Stimulated activated naive CD8-positive, alpha-beta T cell treated with anti-CD3 and anti-CD28 coated beads, Interleukin-15, amount 100 ng/mL, for 72 hours (primary cell): Measurements from ENCODE around the gene TMEM82.

ENCODE experiments used
- ATAC-seq: fragments of 150-1000 bp; cut with Tn5 transposase; 2 replicates; pipeline ENCODE4 v1.10.0; 2021; ENCODE audit warnings: mild to moderate bottlenecking, moderate library complexity
- DNase-seq, 2 donors: peaks; one replicate each; pipeline ENCODE4 v3.0.0; 2021 to 2022
- H3K27ac Mint-ChIP-seq, 2 donors: one replicate each; pipeline ENCODE4 v1.8.0; 2022; ENCODE audit warnings: mild to moderate bottlenecking in 2 of 2, mixed read lengths in 2 of 2, moderate library complexity in 2 of 2
- H3K27me3 Mint-ChIP-seq: one replicate; pipeline ENCODE4 v1.8.0; 2022; ENCODE audit warnings: mixed read lengths
- H3K4me1 Mint-ChIP-seq: one replicate; pipeline ENCODE4 v1.8.0; 2022; ENCODE audit warnings: mild to moderate bottlenecking, mixed read lengths
- H3K4me3 Mint-ChIP-seq, 2 donors: one replicate each; pipeline ENCODE4 v1.8.0; 2022; ENCODE audit warnings: mild to moderate bottlenecking in 2 of 2, mixed read lengths in 2 of 2, moderate library complexity in 1 of 2
- H3K9me3 Mint-ChIP-seq, 2 donors: one replicate each; pipeline ENCODE4 v1.8.0; 2022; ENCODE audit warnings: mixed read lengths in 2 of 2

TMEM82 gene

GRCh38 chr1:15738416-15739113, 3.7 kb upstream of the TMEM82 start:
- Mint-ChIP-seq H3K4me3 (no peak overlapping the region), H3K27ac (peak overlapping the region; percentile 17 to 76), H3K4me1 (peaks cover 10% of the 10 kb centered on the region), H3K9me3 (no peaks in the 10 kb centered on the region), H3K27me3 (no peaks in the 10 kb centered on the region)
- DNase-seq = no peak
- ATAC-seq = no peak

GRCh38 chr1:15739259-15739658, 3.0 kb upstream of the TMEM82 start:
- H3K27me3 Mint-ChIP-seq = no peaks in the 10 kb centered on the region
- H3K27ac Mint-ChIP-seq = no peak overlapping the region
- ATAC-seq (no peak), DNase-seq (no peak)
- H3K9me3 Mint-ChIP-seq = no peaks in the 10 kb centered on the region
- H3K4me3 Mint-ChIP-seq = no peak overlapping the region
- peaks cover 10% of the 10 kb centered on the region for H3K4me1 Mint-ChIP-seq

DNA sequence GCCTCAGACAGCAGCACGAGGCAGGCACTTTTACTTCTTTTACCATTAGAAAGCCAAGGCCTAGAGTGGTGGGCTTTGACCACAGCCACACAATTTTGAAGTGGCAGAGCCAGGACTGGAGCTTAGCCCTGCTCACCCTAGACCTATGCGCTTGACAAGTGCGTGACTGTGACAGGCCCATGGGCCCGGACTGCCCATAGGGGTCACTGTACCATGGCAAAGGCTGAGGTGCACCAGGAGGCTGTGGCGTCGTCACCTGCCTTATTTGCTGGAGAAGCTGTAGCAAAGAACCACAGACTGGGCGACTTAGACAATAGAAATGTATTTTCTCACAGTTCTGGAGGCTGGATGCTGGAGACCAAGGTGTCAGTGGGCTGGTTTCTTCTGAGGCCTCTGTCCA, 2.6 kb upstream of the TMEM82 start:
- DNase-seq (no peak), ATAC-seq (no peak)
- Mint-ChIP-seq H3K4me3 (no peak overlapping the region), H3K9me3 (no peaks in the 10 kb centered on the region), H3K4me1 (peaks cover 10% of the 10 kb centered on the region), H3K27ac (no peak overlapping the region), H3K27me3 (no peaks in the 10 kb centered on the region)

DNA sequence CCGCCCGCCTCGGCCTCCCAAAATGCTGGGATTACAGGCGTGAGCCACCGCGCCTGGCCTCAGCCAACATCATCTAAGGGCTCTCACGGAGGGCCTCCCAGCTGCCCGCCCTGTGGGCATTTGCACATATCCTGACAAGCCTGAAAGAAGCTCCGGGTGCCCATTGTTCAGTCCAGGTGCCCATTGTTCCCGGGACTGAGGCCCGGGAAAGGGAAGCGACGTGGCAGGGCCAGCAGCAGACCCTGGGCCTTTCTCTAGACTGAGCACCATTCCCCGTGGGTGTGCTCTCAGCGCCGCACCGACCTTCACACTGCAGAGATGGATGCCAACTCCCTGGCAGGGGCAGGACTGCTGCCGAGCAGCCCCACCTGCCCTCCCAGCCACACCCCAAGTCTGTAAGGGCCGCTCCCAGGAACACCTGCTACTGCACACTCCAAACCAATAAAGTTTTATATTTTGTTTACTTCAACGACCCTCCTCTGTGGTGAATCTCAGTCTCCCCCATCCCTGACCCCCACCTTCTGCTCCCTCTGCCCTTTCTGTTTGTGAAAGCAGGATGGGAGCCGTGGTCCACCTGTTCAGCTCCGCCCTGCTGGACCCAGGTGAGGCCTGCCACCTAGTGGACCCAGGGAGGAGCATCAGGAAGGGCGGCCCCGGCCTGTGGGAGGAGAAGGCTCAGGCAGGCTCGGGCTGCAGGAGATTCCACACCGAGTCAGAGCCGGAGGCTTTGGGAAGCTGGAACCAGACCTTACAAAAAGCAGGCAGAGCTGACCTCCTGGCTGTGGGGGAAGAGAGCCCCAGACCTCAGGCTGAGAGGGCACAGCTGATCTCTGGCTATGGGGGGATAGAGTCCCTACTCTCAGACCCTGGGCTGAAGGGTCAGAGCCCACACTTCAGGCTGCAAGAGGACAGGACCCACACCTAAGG, 1.1 kb upstream of the TMEM82 start:
- peak; percentile 87 for ATAC-seq
- Mint-ChIP-seq H3K27ac (peak overlapping the region in 1 of 2 donors; percentile 7), H3K4me1 (peaks cover 10% of the 10 kb centered on the region), H3K9me3 (no peaks in the 10 kb centered on the region), H3K4me3 (no peak overlapping the region), H3K27me3 (no peaks in the 10 kb centered on the region)
- peak; percentile 69 to 79 for DNase-seq

- Mint-ChIP-seq H3K27me3 (no peaks in the 10 kb centered on the region), H3K4me3 (no peak overlapping the region), H3K27ac (no peak overlapping the region), H3K9me3 (no peaks in the 10 kb centered on the region), H3K4me1 (peaks cover 10% of the 10 kb centered on the region)
- DNase-seq (no peak), ATAC-seq (no peak)
These were observed 1.9 kb downstream of the TMEM82 start for GRCh38 chr1:15744122-15744679.

GRCh38 chr1:15747378-15747777, 5.1 kb downstream of the TMEM82 start:
- DNase-seq (no peak), ATAC-seq (no peak)
- Mint-ChIP-seq H3K27me3 (peaks cover 8% of the 10 kb centered on the region), H3K27ac (no peak overlapping the region), H3K4me3 (no peak overlapping the region), H3K4me1 (no peaks in the 10 kb centered on the region), H3K9me3 (no peaks in the 10 kb centered on the region)

GRCh38 chr1:15748264-15748663, 6.0 kb downstream of the TMEM82 start:
- no peak overlapping the region for H3K4me3 Mint-ChIP-seq
- DNase-seq = no peak
- H3K9me3 Mint-ChIP-seq = no peaks in the 10 kb centered on the region
- peaks cover 11% of the 10 kb centered on the region for H3K27me3 Mint-ChIP-seq
- no peaks in the 10 kb centered on the region for H3K4me1 Mint-ChIP-seq
- peak overlapping the region in 1 of 2 donors; percentile 40 for H3K27ac Mint-ChIP-seq
- ATAC-seq = peak; percentile 5

DNA sequence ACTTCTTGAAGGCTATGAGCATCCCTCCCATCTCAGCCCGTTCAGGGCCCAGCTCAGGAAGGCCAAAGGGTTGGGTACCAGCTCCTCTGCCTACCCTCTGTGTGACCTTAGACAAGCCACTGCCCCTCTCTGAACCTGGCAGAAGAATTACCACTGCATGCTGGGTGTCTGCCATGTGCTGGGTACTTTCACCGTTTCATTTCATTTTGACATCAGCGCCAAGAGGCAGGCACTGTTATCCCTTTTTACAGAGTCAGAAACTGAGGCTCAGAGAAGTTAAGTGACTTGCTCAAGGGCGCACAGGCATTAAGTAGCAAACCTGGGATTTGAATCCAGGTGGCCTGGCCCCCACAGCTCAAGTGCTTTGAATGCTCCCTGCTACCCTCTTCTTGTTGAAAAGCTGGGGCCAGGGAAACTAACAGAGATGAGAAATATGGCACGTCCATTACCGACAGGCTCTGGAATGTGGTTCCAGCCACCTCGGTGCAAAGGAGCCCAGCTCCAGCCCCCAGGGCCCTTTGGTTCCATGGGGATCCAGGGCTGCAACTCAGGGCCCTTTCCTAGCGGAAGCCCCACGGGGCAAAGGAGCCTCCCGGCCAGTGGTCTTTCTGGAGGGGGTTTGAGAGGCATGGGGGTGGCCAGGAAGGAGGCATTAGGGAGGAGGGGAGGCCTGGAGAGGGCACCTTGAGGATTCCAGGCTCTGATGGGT, 6.5 kb downstream of the TMEM82 start:
- Mint-ChIP-seq H3K27me3 (peaks cover 17% of the 10 kb centered on the region), H3K9me3 (no peaks in the 10 kb centered on the region), H3K4me1 (no peaks in the 10 kb centered on the region), H3K27ac (no peak overlapping the region), H3K4me3 (no peak overlapping the region)
- no peak for ATAC-seq
- DNase-seq = no peak

DNA sequence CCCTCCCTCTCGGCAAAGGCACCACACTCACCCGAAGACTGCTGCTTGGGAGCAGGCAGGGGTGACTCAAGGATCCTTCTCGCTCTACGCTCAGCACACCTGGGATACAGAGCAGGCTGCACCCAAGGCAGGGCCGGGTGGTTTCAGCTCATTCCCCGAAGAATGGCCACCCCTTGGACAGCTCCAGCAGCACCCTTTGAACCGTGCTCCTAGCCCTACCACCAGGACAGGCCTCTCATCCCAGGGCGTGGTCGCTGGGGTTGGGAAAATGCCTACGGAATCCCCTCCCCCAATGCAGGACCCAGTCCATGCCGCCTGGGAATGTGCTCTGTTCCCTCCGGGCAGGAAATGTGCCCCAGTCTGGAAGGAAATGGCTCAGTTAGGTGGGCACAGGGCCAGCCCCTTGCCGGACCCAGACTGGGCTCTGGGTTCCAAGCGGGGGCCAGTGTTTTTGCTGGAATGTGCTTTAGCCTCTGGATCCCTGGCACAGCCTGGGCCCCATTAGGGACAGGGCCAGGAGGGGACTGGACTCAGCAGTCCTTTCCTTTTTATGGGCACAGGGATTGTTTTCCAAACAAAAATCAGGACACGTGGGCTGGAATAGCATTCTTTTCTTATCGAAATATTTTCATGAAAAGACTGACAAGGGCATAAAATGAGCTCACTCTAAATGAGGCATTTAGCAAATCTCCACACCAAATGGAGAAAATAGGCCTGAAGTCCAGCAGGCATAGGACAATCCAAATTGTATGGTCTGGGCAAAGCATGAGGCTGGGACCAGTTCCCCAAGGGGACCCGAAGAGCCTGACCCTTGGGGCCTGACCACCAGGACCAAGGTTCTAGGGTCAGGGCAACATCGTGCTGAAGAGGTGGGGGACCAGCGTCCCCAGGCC, 7.3 kb downstream of the TMEM82 start:
- H3K27ac Mint-ChIP-seq = no peak overlapping the region
- no peak overlapping the region for H3K4me3 Mint-ChIP-seq
- peaks cover 19% of the 10 kb centered on the region for H3K27me3 Mint-ChIP-seq
- DNase-seq (no peak), ATAC-seq (no peak)
- H3K4me1 Mint-ChIP-seq = no peaks in the 10 kb centered on the region
- H3K9me3 Mint-ChIP-seq = no peaks in the 10 kb centered on the region

DNA sequence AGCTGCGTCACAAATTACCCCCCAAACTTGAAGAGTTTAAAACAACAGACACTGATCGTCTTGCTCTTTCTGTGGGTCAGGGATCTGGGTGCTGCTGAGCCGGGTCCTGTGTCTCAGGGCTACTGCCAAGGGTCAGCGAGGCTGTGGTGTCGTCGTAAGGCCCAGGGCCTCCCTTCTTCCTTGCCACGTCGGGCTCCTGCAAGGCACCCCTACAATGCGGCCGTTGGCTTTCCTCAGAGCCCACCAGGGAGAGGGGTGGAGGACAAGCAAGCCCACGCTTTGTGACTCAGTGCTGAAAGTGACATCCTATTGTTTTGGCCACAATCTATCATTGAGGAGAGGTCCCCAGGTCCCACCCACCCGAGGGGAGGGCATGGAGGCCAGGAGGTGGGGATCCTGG, 8.6 kb downstream of the TMEM82 start:
- DNase-seq = no peak
- no peak for ATAC-seq
- Mint-ChIP-seq H3K4me1 (peaks cover 1% of the 10 kb centered on the region), H3K4me3 (no peak overlapping the region), H3K9me3 (no peaks in the 10 kb centered on the region), H3K27ac (peak overlapping the region in 1 of 2 donors; percentile 27), H3K27me3 (peaks cover 28% of the 10 kb centered on the region)

DNA sequence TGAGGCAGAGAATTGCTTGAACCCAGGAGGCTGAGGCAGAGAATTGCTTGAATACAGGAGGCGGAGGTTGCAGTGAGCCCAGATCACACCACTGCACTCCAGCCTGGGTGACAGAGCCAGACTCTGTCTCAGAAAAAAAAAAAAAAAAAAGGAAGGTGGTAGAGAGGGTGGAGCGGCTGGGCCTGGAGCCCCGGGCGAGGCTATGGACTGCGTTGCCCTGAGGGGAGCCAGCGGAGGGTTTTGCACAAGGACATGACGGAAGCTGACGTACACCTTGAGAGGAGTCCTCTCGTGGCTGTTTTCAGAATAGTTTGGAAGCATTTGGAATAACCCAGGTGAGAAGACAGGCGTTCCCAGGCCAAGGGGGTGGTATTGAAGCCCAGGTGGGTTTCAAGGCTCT, 9.4 kb downstream of the TMEM82 start:
- peaks cover 36% of the 10 kb centered on the region for H3K27me3 Mint-ChIP-seq
- H3K27ac Mint-ChIP-seq = peak overlapping the region in 1 of 2 donors; percentile 66
- H3K9me3 Mint-ChIP-seq = no peaks in the 10 kb centered on the region
- no peak overlapping the region for H3K4me3 Mint-ChIP-seq
- DNase-seq (no peak), ATAC-seq (no peak)
- H3K4me1 Mint-ChIP-seq = peaks cover 9% of the 10 kb centered on the region

GRCh38 chr1:15753776-15754175, 11.5 kb downstream of the TMEM82 start:
- H3K9me3 Mint-ChIP-seq = no peaks in the 10 kb centered on the region

GRCh38 chr1:15755021-15755645, 12.8 kb downstream of the TMEM82 start:
- Mint-ChIP-seq H3K4me3 (no peak overlapping the region), H3K4me1 (peaks cover 25% of the 10 kb centered on the region), H3K27ac (no peak overlapping the region), H3K27me3 (peaks cover 64% of the 10 kb centered on the region), H3K9me3 (no peaks in the 10 kb centered on the region)
- no peak for ATAC-seq
- no peak for DNase-seq

More at GRCh38 chr1:15753776-15754175, 11.5 kb downstream of the TMEM82 start:
- Mint-ChIP-seq H3K4me3 (no peak overlapping the region), H3K27me3 (peaks cover 53% of the 10 kb centered on the region), H3K4me1 (peaks cover 25% of the 10 kb centered on the region), H3K27ac (no peak overlapping the region)
- no peak for DNase-seq
- no peak for ATAC-seq

- Mint-ChIP-seq H3K27me3 (peaks cover 69% of the 10 kb centered on the region), H3K27ac (no peak overlapping the region), H3K9me3 (no peaks in the 10 kb centered on the region), H3K4me3 (no peak overlapping the region), H3K4me1 (peaks cover 25% of the 10 kb centered on the region)
- DNase-seq (no peak), ATAC-seq (no peak)
These were observed 13.3 kb downstream of the TMEM82 start for GRCh38 chr1:15755646-15756040.
